Measurements from ENCODE around the gene DSCAM.
"Not testable (repeated sequence)": the region's sequence is repeated elsewhere in the genome, so short reads cannot be mapped to it uniquely, and the experiment has no call there.

DSCAM gene

DNA sequence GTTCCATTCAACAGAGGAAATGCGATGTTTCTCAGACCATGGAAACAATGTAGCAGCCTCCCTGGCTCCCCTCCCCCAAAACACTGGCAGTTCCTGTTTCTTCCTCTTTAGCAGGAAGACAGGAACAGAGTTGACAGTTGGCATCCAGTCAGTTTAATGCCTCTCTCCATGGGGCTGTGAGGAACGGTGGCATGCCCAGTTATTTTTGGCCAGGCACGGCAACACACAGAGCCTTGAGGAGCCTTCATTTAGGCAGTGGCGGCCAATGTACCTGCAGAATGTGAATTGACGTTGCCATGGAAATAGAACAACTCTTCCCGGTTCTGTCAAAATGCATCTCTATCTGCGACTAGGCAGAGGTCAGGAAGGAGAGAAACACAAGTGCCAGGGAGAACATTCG is 330.6 kb downstream of the DSCAM start:
- DNase-seq, result no peak

DNA sequence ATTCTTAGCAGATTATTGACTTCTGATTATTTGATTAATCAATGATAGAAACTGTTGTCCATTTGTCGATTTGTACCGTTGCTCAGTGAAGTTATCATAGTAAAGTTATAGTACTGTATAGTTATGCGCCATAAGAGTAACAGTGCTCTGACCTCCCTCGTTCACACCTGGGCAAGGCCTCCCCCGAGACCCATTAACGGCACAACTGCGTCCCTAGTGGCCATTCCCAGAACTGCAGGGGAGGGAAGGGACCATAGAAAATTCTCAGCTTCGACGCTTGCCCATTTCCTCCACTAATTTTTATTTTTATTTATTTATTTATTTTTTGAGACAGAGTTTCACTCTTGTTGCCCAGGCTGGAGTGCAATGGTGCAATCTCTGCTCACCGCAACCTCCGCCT is 334.4 kb downstream of the DSCAM start:
- no peak for DNase-seq

DNA sequence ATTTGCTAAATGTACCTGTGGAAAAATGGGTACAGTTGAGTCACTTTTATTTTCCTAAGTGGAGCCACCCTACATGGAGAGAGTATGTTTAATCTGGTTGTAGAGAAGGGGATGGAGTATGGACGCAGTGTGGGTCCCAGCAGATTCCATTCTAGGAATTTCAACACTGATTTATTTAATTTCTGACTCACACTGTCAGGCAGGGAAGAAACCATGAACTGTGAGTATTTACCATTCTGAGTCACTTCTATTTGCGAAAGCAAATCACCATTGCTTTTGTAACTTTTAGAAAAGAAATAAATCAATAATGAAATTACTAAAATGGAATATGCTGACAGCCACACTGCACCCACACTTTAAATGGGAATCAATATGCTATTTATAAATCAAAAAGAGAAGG is 339.0 kb downstream of the DSCAM start:
- DNase-seq, result no peak

DNA sequence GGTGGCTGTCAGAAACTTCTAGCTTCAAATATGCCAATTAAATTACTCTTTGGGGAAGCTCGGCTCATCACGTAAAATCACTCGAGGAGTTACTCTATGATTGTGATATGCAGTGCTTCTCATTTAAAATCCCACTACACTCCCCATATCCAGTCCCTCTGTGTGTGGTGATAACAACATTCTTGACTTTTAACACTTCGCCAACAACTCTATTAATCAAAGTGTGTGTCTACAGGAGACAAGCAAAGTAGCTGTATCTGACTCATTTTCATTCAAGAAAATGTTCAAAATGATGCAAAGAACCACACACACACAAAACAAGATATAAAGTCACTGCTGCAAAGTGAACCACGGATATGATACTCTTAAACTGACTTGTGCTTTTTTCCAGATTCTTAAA is 341.3 kb downstream of the DSCAM start:
- DNase-seq, result no peak

DNA sequence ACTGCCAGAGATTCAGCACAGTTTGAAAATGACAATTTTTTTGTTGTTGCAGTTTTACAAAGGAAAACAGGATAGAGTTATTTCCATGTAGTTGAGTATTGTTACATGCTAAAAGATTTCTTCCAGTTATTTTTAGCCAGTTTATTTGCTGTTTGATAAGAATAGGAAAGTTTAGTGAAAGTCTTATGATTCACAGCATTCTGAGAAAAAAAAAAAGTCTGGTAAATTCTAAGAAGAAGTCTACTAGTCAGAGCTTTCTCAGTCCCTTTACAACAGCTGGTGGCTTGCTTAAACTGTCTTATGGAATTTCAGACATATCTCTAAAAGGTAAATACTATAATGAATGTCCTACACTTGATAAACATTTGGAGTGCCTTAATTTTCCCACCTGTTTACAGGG is 341.7 kb downstream of the DSCAM start:
- no peak for DNase-seq

DNA sequence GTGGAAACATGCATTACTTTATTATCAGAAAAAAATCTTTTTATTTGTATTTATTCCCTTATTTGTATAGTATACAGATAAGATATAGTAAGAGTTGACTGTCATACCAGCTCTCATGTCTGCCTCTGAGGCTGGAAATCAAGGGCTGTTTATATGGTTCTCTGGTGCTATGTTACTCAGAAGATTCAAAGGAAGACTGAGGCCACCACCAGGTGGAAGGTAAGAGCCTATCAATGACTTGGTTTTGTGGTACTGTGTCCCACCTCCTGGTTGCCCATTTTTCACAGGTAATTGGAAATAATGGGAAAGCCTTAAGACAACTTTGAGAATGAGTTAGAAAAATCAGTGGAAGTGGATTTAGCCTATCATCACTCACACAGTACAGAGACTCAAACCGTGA is 342.1 kb downstream of the DSCAM start:
- no peak for DNase-seq

DNA sequence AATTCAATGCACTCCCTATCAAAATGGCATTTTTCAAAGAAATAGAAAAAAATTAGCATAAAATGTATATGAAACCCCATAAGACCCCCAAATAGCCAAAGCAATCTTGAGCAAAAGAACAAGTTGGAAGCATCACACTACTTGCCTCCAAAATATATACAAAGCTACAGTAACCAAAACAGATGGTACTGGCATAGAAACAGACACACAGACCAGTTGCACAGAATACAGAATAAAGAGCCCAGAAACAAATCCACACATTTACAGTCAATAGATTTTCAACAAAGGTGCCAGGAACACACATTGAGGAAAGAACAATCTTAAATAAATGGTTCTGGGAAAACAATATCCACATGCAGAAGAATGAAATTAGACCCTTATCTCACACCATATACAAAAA is 350.8 kb downstream of the DSCAM start:
- no peak for DNase-seq

DNA sequence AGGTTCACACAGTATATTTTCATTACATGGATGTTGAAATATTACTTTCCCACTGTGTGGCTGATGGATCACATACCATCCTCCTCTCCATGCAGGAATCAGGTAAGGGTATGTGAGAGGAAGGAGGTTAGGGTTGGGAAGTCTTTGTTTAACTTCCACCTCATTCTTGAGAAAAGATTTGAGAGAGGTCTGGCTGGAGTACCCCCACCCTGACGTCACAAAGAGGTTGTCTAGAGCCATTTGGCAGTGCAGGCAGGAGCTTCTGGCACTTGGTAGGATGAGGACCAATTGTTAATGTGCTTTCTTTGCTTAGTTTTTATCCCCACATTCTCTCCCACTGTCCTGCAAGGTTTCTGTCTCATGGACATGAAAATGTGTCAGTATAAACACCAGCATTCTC is 356.6 kb downstream of the DSCAM start:
- DNase-seq, result no peak

DNA sequence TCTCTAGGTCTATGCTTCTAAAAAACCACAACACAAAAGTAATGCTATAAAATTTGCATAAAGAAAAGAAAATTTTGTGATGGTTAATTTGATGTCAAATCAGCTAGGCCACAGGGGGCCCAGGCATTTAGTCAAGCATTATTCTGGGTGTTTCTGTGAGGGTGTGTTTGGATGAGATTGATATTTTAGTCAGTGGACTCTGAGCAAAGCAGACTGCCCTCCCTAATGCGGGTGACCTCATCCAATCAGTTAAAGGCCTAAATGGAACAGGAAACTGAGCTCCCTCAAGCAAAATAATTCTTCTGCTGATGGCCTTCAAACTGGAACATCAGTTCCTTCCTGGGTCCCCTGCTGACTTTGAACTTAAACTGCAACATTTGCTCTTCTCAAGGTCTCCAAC is 358.0 kb downstream of the DSCAM start:
- no peak for DNase-seq

DNA sequence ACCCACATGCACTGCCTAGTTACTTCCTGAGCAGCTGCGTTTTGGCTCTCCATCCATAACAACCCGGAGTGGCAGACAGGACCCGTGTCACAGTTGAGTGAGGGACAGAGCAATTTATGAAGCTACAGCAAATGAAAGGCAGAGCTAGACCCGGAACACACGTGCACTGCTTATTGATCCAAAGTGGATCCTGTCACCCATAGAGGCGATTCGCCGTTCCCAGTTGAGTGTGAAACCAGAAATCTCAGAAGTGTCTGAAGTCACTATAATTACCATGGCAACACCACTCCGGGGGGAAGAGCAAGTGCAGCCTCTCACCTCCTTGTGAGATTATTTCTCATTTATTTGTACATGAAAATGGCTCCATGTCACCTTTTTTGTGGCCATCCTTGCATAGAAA is 365.2 kb downstream of the DSCAM start:
- DNase-seq, result no peak

DNA sequence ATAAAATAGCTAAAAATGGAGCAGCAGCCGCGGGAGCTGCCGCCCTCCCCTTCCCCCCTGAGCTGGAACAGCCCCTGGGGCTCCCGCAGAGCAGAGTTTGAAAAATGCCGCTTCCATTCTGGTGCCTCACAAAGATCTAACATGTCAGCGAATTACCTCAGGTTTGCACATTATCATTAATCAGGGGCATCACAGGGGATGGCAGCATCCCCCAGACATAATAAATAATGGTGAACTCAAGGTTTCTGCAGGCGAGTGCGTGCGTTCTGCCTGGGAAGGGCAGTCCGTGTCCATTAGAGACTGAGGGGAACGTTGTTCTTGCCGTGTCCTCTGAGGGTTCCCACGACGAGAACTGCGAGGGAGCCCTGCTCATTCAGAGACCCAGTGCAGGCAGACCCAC is 372.4 kb downstream of the DSCAM start:
- no peak for DNase-seq

DNA sequence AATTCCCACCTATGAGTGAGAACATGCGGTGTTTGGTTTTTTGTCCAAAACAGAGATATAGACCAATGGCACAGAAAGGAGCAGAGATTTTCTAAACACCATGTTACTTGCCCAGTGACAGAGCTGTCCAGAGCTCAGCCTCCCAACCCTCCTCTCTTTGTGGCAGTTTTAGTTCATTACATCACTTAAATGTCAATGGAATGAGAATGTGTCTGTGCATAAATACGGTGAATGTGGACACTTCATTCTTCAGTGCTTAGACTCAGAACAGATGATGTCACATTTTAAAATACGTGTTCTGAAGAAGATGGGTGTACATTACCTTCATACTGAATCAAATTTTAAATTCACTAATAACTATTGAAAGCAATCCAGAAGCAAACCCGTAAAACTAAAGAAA is 374.9 kb downstream of the DSCAM start:
- DNase-seq, result no peak

DNA sequence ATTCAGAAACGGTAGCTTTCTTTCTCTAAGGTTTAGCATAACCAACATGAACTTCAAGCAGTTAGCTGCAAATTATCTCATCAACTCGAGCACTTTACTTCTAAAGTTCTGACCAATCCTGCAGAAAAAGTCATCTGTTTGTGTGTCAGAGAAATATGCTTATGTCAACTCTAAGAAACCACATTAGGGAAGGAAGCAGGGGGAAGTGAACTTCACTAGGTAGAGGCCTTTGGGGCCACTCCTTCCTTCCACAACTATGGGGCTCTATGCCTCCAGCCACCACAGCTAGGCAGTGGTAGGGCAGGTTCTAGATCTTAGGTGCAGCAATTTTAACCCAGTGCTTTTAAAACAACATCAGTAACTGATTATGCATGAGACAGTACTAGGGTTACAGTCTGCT is 375.9 kb downstream of the DSCAM start:
- no peak for DNase-seq

DNA sequence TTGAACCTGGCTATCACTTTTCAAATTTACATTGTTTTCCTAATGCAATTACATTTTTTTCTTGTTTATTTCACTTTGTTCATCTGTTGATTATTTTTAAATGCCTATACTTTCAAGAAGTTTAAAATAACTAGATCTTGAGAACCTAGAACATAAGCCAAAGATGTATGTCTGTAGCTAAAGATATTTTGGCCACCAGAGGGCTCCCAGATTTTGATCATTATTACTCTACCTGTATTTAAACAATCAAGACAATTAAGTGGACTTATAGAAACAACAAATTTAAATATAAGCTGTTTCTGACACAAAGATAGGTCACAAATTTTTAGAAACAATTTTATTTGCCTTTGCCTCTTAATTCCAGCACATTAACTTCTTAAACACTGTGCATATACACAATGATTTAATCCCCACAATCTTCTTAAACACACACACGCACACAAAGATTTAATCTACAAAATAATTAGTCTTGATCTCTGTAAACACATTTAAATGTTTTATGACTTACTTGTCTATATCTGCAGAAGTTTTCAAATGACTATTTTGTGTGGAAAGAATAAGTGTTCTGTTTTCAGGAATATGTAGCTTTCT is 380.0 kb downstream of the DSCAM start:
- DNase-seq, result no peak

DNA sequence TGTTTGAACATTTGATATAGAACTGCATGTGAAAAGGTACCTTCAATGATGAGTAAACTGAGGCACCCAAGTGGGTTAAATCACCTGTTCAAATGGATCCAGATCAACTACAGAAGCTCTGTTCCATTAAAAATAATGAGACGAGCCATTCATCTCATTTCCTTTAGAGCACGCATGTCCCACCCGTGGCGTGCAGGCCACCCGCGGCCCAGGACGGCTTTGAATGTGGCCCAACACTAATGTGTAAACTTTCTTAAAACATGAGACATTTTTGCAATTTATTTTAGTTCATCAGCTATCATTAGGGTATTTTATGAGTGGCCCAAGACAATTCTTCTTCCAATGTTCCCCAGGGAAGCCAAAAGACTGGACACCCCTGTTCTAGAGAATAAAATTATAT is 381.6 kb downstream of the DSCAM start:
- no peak for DNase-seq

DNA sequence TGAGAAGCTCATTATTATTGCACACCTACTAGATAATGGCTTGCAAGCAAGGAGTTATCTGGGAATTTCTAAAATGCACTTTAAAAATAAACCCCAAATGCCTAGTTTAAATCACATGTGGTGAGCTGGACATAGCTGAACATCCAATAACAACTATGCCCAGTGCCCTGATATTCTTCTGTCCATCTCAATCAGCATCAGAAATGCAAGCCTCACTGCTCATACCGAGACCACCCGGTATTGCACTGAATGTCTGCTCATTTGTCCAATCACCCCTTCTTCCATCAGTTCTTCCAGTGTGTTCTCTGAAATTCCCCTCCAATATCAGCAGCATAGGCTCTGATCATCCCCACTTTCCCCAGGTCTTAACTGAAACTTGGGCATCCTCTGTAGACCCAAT is 383.8 kb downstream of the DSCAM start:
- DNase-seq, result no peak

DNA sequence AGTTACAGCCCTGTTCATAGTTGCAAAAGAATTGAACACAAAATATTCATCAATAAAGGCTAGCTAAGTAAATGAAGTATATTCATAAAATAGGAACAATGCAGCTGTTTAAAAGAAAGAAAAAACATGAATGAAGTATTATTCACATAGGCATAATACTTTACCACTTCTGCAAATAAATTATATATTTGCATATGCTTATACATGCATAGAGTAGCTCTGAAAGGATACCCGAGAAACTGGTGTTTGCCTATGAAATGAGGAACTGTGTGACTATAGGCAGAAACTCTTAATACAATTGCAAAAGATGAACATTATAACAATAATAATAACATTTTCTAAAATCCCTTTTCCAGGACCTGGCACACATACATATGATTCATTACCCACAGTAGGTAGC is 385.9 kb downstream of the DSCAM start:
- DNase-seq, result no peak

DNA sequence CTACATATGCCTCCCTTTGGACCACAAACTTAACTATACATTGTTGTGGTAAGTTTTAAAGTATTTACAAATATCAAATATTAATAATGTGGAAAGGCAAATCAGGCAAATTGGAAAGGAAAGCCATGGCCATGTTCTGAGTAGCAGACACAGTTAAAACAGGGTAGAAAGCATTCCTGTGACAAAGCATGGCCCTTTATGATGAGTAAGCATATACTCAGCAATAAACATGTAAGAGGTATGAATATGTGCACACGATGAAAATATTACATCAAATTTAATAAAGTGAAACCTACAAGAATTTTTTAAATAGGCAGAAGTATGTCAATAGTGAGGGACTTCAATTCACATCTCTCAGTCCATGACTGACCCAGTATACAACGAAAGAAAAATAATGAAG is 389.2 kb downstream of the DSCAM start:
- DNase-seq, result no peak

DNA sequence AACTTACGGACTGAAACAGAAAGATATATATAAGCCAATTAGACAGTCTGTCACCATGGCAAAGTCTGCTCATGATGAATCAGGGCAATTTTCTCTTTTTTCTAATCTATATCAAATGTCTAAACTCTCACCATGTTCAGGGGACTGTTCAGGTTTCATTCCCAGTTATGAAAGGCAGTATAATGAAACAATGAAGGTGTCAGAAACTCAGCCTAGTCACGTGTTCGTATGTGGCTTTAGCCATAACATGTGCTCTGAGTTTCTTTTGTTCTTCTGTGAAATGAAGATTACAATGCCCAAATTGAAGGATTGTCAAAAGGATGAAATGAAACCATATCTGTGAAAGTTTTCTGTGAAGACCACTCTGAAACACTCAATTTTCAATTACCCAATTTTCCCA is 392.9 kb downstream of the DSCAM start:
- no peak for DNase-seq

DNA sequence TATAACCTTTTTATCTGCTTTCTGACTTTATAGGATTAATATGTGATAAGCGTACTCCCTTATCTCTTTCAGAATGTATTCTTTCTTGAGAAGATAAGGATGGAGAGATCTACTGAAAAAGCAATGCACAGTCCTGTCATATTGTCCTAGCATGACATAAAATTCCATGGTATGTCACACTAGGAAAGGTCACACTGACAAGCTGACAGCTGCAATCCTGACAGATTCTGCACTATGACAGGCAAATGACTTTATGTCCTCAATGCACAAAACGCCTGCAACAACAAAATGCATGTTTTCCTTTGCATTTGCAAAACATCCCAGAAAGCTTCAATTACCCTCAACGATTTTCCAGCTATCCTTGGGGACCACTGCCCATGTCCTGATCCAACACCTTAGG is 393.8 kb downstream of the DSCAM start:
- DNase-seq, result no peak

DNA sequence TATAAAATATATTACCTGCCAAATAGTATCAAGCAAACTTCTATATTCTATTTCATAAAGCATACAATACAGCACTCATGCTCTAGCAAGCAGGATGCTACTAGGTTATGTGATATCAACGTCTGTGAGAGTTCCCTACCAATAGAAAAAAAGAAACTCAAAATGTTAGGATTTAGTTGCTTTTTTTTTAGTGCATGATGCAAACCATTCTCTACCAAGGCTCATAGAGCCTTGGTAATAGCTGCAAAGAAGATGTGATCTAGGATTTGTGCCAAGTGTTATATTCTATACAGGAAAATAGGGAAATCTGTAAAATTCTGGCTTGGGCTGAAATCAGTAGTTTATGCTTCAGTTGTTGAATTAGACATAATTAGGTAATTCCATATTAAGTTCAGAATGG is 394.4 kb downstream of the DSCAM start:
- no peak for DNase-seq

DNA sequence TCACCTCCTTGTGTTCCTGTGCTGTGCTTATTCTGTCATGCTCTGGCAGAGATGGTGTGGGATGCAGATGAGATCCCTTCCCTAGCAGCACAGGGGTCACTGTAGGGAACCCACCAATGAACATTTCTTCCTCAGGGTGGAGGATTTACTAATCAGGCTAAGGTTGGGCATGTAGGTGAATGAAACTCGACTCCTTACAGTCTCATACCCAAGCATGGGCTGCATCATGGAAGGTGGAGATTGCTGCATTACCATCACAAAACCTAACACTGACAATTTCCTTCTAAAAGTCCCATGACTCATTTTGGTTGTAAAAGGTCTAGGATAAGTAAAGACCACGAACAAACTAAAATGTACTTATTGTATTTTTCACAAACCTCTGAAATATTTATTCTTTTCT is 399.9 kb downstream of the DSCAM start:
- no peak for DNase-seq

DNA sequence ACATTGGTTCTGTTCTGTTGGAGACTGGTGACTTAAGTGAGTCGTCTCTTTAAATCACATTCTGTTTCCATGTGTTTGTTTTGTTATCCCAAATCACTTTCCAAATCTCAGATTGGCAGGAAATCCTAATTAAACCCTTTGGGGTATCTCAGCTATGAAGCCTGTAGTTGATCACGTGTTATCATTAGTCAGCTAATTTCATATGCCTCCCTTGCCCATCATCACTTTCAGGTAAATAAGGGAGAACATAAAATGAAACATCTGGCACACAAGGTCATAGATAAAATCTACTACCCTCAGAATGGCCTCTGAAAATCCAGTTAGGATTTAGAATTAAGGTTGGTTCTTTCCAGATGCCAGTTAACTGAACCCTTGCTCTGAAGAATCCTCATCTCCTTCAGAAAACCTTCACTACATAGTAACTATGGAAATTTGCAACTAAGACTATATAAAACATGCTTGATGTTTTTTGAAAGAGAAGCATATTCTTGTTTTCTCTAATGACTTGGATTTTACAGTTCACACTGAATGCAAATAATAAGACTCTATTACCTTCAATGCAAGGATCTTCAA is 401.5 kb downstream of the DSCAM start:
- DNase-seq, result no peak

DNA sequence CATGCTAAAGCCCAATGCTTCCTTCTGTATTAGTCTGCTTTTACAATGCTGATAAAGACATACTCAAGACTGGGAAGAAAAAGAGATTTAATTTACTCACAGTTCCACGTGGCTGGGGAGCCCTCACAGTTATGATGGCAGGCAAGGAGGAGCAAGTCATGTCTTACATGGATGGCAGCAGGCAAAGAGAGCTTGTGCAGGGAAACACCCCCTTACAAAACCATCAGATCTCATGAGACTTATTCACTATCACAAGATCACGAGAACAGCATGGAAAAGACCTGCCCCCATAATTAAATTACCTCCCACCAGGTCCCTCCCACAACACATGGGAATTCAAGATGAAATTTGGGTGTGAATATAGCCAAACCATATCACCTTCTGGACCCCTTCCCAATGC is 407.4 kb downstream of the DSCAM start:
- not testable (repeated sequence) for DNase-seq

DNA sequence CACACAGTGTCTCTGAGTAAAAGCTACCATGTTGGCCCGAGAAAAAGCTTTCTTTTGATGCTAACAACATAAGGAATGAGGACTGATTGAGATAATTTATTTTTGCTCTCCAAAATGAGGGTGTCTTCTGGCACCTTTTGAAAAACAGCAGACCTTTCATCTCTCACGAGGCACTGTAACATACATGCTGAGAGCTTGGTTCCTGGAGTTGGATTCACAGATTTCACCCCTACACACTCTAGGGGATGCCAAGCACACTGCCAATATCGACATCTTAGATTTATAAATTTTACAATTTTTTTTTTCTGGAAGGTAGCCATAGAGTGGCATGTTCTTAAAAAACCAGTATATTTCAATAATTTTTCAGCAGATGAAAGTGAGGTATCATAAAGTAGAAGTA is 408.3 kb downstream of the DSCAM start:
- DNase-seq, result no peak

DNA sequence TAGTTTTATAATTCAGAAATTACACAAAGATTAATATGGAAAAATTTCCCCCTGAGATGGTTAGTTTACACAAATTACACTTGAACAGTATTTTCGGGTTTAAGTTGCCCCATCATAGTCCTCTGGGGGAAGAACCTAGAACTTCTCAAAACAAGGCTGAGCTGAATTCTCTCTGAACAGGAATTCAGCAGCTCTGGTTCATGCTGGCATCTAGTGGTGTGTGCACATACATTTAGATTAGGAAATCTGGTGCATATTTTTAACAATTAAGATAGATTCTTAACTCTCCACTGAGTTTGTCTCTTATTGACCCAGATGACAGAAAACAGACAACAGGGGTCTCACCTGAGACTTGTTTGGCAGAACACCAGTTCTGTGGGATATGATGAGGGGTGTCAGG is 410.7 kb downstream of the DSCAM start:
- DNase-seq, result no peak

All from 8988T (cell line).